HepG2 (cell line): ENCODE data around the gene SMO. TPM values are rescaled to one million over a fixed set of nuclear protein-coding genes. Genes with fewer than 3 reads are reported as not detected.

Experiments
- AGO2 ChIP-seq: fragments of 200-400 bp; formaldehyde crosslinking; optimal IDR thresholded peaks from 2 replicates; pipeline ENCODE3; 2017; ENCODE audit warnings: mild to moderate bottlenecking, low read depth, low read length, moderate library complexity
- ARID2 ChIP-seq: sonication (generic); formaldehyde crosslinking; IDR thresholded peaks from 2 replicates; pipeline ENCODE4 v1.8.1; 2022; ENCODE audit warnings: mild to moderate bottlenecking, missing genetic modification reagents, borderline replicate concordance
- DNMT1 ChIP-seq: sonication (generic); formaldehyde crosslinking; IDR thresholded peaks from 2 replicates; pipeline ENCODE4 v1.5.1; 2020; ENCODE audit warnings: mild to moderate bottlenecking, missing genetic modification reagents
- HNF4G ChIP-seq, 2 experiments: sonication (generic) in 1 of 2; formaldehyde crosslinking in 1 of 2; IDR thresholded peaks; 2 replicates each; pipeline versions ENCODE4 v1.4.0 to v1.6.1; 2011 to 2020; ENCODE audit warnings: borderline replicate concordance in 2 of 2, low read depth in 2 of 2, mild to moderate bottlenecking in 2 of 2, low read length in 1 of 2, missing genetic modification reagents in 1 of 2, moderate library complexity in 1 of 2
- HOXA3 ChIP-seq: sonication (generic); formaldehyde crosslinking; IDR thresholded peaks from 2 replicates; pipeline ENCODE4 v1.5.0; 2020; ENCODE audit warnings: missing genetic modification reagents
- JUND ChIP-seq: sonication (generic); formaldehyde crosslinking; IDR thresholded peaks from 2 replicates; pipeline ENCODE4 v1.8.0; 2022; ENCODE audit warnings: mild to moderate bottlenecking, missing genetic modification reagents
- PLRG1 ChIP-seq: fragments of 450-650 bp; conservative IDR thresholded peaks from 2 replicates; pipeline ENCODE4 v1.6.1; 2016
- SALL1 ChIP-seq: sonication (generic); formaldehyde crosslinking; IDR thresholded peaks from 2 replicates; pipeline ENCODE4 v1.8.0; 2022; ENCODE audit warnings: mild to moderate bottlenecking, missing genetic modification reagents
- ZBTB38 ChIP-seq: sonication (generic); formaldehyde crosslinking; IDR thresholded peaks from 2 replicates; pipeline ENCODE4 v1.5.1; 2020; ENCODE audit warnings: mild to moderate bottlenecking, missing genetic modification reagents
- ZFP1 ChIP-seq: IDR thresholded peaks from 2 replicates; pipeline ENCODE4 v1.6.1; 2016
- ZNF382 ChIP-seq: sonication (generic); formaldehyde crosslinking; IDR thresholded peaks from 2 replicates; pipeline ENCODE4 v1.5.0; 2020; ENCODE audit warnings: missing genetic modification reagents, mild to moderate bottlenecking, borderline replicate concordance
- ZNF615 ChIP-seq: sonication (generic); formaldehyde crosslinking; IDR thresholded peaks from 2 replicates; pipeline ENCODE4 v1.5.0; 2020; ENCODE audit warnings: mild to moderate bottlenecking, missing genetic modification reagents, borderline replicate concordance
- ZNF841 ChIP-seq: sonication (generic); formaldehyde crosslinking; IDR thresholded peaks from 2 replicates; pipeline ENCODE4 v1.8.1; 2023; ENCODE audit warnings: missing genetic modification reagents, borderline replicate concordance
- polyA plus RNA-seq, 8 experiments: library from polyadenylated mRNA; depleted of rRNA in 3 of 8; stranded (reverse) in 7 of 8; unstranded in 1 of 8; fragments of >200 nt; fragmentation: Illumina TruSeq in 4 of 8; extraction: Trizol in 4 of 8; gene quantifications; 2 replicates each; pipeline versions ENCODE4 v1.2.1 to v1.2.3, GENCODE V29; 2011 to 2016; ENCODE audit warnings: low read depth in 4 of 8, missing spikeins in 1 of 8, mixed read lengths in 1 of 8; ENCODE audit not compliant: insufficient read depth in 1 of 8
- total RNA-seq, 5 experiments: library from RNA; depleted of rRNA; stranded (reverse); fragments of >200 nt; fragmentation: Illumina TruSeq; extraction: Trizol; gene quantifications; 2 replicates each; pipeline ENCODE4 v1.2.3, GENCODE V29; 2016; ENCODE audit warnings: low read depth in 1 of 5
- TF ChIP-seq, protein P1 (sequence below): sonication (generic); formaldehyde crosslinking; IDR thresholded peaks from 2 replicates; pipeline ENCODE4 v1.8.1; 2022; ENCODE audit warnings: low read depth, mild to moderate bottlenecking, missing genetic modification reagents
- TF ChIP-seq, protein P2 (sequence below): sonication (generic); formaldehyde crosslinking; IDR thresholded peaks from 2 replicates; pipeline ENCODE4 v1.5.0; 2020; ENCODE audit warnings: missing genetic modification reagents, mild to moderate bottlenecking, borderline replicate concordance
- TF ChIP-seq, protein P3 (sequence below): sonication (generic); formaldehyde crosslinking; IDR thresholded peaks from 2 replicates; pipeline ENCODE4 v1.8.1; 2023; ENCODE audit warnings: missing genetic modification reagents, inconsistent platforms, borderline replicate concordance
- TF ChIP-seq, protein P4 (sequence below): sonication (generic); formaldehyde crosslinking; IDR thresholded peaks from 2 replicates; pipeline ENCODE4 v1.4.0; 2020; ENCODE audit warnings: mild to moderate bottlenecking, missing genetic modification reagents
- TF ChIP-seq, protein P5 (sequence below): sonication (generic); formaldehyde crosslinking; IDR thresholded peaks from 2 replicates; pipeline ENCODE4 v1.4.0; 2020; ENCODE audit warnings: missing genetic modification reagents, low read depth, mild to moderate bottlenecking, borderline replicate concordance
- TF ChIP-seq, protein P6 (sequence below): sonication (generic); formaldehyde crosslinking; IDR thresholded peaks from 2 replicates; pipeline ENCODE4 v1.8.1; 2023; ENCODE audit warnings: mild to moderate bottlenecking, moderate library complexity, missing genetic modification reagents

The SMO gene
- total and polyA plus RNA-seq, 2 of the 13 experiments (the other 11 are each of a cell fraction or from before 2014, with no cell fraction given), result 23.8 to 32.3 TPM

DNA sequence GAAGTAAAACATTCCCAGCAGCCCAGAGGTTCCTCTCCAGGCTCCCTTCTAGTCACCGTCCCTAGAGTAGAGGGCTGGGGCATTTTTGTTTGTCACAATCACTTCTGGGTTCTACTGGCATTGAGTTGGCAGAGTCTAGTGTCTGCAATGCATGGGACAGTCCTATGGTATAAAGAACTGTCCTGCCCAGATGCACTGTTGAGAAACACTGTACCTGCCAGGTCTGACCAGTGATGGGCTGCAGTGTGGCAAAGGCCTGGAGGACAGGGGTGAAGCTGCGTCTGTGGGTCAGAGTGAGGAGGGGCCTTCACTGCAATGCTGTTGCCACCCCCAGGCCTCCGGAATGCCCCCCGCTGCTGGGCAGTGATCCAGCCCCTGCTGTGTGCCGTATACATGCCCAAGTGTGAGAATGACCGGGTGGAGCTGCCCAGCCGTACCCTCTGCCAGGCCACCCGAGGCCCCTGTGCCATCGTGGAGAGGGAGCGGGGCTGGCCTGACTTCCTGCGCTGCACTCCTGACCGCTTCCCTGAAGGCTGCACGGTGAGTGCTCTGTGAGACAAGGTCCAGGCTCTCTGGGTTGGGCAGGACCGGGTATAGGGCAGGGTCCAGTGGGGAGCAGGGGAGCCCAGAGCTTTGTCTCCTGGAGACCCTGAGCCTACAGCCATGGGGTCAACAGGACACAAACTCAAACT, 14.8 kb downstream of the SMO start (continued):
- TF ChIP-seq, protein P1, sequence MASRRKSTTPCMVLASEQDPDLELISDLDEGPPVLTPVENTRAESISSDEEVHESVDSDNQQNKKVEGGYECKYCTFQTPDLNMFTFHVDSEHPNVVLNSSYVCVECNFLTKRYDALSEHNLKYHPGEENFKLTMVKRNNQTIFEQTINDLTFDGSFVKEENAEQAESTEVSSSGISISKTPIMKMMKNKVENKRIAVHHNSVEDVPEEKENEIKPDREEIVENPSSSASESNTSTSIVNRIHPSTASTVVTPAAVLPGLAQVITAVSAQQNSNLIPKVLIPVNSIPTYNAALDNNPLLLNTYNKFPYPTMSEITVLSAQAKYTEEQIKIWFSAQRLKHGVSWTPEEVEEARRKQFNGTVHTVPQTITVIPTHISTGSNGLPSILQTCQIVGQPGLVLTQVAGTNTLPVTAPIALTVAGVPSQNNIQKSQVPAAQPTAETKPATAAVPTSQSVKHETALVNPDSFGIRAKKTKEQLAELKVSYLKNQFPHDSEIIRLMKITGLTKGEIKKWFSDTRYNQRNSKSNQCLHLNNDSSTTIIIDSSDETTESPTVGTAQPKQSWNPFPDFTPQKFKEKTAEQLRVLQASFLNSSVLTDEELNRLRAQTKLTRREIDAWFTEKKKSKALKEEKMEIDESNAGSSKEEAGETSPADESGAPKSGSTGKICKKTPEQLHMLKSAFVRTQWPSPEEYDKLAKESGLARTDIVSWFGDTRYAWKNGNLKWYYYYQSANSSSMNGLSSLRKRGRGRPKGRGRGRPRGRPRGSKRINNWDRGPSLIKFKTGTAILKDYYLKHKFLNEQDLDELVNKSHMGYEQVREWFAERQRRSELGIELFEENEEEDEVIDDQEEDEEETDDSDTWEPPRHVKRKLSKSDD (CRISPR knock-in tag), result no peak
- TF ChIP-seq, protein P2, sequence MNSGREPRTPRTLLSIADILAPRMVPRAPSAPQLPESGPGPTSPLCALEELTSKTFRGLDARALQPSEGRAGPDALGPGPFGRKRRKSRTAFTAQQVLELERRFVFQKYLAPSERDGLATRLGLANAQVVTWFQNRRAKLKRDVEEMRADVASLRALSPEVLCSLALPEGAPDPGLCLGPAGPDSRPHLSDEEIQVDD (CRISPR knock-in tag), result no peak
- TF ChIP-seq ZFP1 (no peak), ZNF382 (no peak), HOXA3 (peak; percentile 71), ZNF841 (no peak), AGO2 (peak; percentile 58), PLRG1 (no peak), DNMT1 (CRISPR knock-in tag) (no peak), ZBTB38 (peak; percentile 81; the same call in 1 of the 2 replicates), HNF4G (IDR thresholded peaks at IDR 0.05; ENCODE audit: borderline replicate concordance, low read depth, low read length) (no peak), HNF4G (CRISPR knock-in tag; IDR thresholded peaks at IDR 0.05; ENCODE audit: borderline replicate concordance, low read depth) (no peak), ZNF615 (CRISPR knock-in tag) (no peak), SALL1 (CRISPR knock-in tag) (peak; percentile 21; the same call in 1 of the 2 replicates), ARID2 (CRISPR knock-in tag) (no peak), JUND (CRISPR knock-in tag) (no peak)
- TF ChIP-seq, protein P3, sequence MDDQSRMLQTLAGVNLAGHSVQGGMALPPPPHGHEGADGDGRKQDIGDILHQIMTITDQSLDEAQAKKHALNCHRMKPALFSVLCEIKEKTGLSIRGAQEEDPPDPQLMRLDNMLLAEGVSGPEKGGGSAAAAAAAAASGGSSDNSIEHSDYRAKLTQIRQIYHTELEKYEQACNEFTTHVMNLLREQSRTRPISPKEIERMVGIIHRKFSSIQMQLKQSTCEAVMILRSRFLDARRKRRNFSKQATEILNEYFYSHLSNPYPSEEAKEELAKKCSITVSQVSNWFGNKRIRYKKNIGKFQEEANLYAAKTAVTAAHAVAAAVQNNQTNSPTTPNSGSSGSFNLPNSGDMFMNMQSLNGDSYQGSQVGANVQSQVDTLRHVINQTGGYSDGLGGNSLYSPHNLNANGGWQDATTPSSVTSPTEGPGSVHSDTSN (CRISPR knock-in tag), result no peak
- TF ChIP-seq, protein P4, sequence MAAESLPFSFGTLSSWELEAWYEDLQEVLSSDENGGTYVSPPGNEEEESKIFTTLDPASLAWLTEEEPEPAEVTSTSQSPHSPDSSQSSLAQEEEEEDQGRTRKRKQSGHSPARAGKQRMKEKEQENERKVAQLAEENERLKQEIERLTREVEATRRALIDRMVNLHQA (CRISPR knock-in tag), result no peak
- TF ChIP-seq, protein P5, sequence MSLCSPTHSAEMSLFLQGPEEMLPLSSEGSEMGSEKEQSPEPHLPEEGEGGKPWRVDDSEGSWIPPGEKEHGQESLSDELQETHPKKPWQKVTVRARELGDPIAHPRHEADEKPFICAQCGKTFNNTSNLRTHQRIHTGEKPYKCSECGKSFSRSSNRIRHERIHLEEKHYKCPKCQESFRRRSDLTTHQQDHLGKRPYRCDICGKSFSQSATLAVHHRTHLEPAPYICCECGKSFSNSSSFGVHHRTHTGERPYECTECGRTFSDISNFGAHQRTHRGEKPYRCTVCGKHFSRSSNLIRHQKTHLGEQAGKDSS, result no peak
- TF ChIP-seq, protein P6, sequence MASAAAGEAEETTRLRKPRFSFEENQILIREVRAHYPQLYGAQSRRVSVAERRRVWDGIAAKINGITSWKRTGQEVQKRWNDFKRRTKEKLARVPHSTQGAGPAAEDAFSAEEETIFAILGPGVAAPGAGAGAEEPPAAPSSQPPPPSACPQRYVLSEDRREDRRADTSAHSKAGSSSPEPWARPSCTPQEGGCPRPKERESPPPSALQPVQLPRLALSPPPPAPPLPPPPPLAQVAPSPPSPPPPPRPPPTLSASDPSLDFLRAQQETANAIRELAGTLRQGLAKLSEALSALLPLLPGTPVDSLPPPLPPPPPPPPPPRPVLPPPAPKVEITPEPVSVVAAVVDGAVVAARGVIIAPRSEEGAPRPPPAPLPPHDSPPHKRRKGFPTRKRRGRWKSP, result no peak
